GM18517 (cell line): Measurements from ENCODE around the gene CLEC14A.

ENCODE experiments used
- ATAC-seq: cut with Tn5 transposase; IDR thresholded peaks from one replicate; pipeline ENCODE4 v1.9.1; 2021; ENCODE audit warnings: mild to moderate bottlenecking, moderate library complexity; ENCODE audit not compliant: unreplicated experiment

CLEC14A gene, protein sequence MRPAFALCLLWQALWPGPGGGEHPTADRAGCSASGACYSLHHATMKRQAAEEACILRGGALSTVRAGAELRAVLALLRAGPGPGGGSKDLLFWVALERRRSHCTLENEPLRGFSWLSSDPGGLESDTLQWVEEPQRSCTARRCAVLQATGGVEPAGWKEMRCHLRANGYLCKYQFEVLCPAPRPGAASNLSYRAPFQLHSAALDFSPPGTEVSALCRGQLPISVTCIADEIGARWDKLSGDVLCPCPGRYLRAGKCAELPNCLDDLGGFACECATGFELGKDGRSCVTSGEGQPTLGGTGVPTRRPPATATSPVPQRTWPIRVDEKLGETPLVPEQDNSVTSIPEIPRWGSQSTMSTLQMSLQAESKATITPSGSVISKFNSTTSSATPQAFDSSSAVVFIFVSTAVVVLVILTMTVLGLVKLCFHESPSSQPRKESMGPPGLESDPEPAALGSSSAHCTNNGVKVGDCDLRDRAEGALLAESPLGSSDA

DNA sequence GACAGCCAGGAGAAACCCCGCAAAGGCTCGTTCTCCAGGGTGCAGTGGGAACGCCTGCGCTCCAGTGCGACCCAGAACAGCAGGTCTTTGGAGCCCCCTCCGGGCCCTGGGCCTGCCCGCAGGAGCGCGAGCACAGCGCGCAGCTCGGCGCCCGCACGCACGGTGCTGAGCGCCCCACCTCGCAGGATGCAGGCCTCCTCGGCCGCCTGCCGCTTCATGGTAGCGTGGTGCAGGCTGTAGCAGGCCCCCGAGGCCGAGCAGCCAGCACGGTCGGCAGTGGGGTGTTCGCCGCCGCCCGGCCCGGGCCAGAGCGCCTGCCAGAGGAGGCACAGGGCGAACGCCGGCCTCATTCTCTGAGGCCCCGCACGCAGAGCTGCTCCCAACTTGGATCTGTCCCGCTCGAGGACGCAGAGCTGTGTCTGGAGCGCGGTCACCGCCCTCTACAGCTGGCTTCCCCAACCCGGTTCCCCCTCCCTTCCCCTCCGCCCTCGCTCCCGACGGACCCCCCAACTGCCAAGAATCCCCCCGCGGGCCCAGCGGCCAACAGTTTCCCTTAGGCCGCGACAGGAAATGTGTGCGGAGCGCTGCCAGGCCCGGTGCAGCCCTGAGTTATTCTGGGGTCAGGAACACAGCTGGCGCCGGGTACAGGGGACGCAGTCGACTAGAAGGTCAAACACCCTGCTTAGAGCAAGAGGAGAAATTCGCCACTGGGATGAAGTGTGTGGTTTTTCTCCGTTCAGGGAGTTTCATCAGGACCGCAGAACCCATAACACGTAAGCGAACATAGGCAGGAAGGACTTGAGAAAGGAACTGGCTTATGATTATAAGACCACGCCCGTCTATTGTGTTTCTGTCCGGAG is at the start of gene CLEC14A:
Gene CLEC14A, minus strand, starts transcription at position 421 of the 860 bp plus-strand sequence. Its CDS starts 71 bp downstream, at position 350.
- ATAC-seq: no peak

DNA sequence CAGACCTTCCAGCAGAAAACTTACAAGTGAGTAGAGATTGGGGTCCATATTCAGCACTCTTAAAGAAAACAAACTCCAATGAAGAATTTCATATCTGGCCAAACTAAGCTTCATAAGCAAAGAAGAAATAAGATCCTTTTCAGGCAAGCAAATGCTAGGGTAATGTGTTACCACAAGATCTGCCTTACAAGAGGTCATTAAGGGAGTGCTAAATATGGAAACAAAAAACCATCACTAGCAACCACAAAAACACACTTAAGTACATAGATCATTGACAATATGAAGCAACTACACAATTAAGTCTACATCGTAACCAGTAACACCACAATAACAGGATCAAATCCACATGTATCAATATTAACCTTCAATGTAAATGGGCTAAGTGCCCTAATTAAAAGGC is 47.1 kb upstream of the CLEC14A start:
- ATAC-seq: no peak

DNA sequence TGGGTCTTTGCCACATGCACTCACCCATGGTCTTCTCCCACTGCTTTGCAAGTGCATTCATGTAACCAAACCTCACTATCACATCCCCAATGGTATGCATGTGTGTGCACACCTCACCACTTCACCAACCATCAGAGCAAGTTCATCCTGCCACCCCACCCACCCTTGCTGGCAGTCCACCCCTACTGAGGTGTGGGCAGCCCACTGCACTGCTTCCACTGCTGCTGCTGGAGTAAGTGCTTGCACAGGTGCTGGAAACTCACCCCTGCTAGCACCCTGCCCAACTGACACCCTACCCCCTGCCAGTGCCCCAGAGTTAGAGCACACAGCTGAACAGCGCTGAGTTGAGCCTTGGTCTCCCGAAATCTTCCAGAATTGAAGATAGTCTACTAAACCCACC is 46.1 kb upstream of the CLEC14A start:
- ATAC-seq: no peak

DNA sequence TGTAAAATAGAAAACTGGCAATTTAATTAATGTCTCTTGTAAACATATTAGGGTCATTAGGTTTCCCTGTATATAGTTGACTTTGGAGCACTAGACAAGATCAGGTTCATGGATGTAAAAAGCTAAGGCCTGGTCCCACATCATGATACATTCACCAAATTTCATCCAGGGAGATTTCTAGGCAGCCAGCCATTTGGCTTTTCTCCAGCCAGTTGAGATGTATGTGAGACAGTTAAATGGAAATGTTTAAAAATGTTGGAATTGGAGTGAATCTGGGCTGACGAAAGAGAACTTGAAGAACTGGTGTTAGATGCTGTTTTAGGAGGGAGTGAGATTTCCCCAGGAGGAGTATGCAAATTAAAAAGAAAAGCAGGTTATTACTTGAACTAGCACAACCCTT is 41.8 kb upstream of the CLEC14A start:
- no peak for ATAC-seq

DNA sequence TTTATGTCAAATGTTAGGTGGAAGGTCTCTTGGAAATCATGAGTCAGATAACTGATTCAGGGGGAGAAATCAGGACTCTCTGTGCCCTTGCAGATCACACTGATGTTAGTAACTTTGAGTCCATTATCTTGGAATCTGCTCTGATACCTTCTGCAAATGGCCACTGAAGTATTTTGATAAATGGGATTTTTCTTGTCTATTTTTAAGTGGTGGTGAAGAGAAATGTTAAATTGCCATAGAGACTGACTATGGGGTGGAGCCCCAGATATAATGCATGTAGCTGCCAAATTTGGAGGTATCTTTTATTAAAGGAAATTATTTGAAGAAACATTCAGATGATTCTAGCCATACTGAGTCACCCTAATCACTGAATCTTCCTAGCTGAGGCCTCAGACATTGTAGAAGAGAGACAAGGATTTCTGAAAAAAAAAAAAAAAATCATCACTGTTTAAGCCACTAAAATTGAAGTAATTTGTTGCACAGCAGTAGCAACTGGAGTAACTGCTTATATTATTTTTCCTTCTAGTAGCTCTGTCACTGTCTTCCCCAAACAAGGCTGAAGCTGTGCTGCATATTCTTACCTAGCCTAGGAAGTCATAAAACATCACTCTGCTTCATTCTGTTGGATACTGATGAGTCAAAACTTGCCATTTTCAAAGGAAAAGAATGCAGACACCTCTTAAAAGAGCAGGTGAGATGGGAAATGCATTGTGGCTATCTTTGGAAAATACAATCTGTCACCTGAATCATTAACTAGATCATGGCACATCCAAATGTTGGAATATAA is 36.0 kb upstream of the CLEC14A start:
- no peak for ATAC-seq

DNA sequence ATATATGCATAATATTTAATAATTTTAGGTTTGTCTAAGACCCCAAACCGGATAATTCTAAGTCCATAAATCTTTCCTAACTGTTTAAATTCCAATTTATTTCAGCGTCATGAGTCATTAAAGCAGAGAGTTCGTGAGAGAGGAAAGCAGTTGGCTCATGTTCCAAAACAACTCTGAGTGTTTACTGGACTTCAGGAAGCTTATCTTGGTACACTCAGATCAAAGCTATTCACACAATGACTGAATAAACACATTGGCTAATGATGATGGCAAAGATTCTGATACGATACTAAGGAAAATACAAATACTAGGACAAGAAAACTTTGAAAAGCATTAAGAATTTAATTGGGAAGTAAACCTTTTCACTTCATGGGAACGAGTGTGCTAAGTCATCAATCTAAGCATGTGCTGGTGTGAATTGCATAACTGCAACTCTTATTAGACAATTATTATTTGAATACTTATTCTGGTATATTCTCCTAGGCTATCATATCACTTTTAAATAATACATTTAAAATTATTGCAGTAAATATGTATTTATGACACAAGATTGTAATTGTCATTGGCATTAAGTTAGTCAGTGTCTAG is 34.8 kb upstream of the CLEC14A start:
- ATAC-seq: no peak

DNA sequence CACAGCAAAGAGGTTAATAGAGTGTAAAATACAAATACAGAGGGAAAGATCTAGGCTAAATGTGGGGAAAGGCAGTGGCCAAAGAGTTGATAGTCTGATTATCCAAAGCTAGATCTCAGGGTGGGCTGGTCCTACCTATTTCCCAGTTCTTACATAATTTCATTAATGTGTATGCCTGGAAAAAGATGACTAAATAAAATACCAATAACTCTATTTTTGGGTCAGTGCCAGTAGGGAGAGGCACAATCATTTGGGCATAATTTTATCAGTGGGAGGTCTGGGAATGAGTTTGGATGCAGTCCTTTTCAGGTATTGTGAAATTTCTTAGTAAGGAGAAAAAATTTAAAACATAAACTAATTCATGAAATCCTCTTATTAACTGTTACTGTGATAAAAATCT is 30.6 kb upstream of the CLEC14A start:
- ATAC-seq: no peak

DNA sequence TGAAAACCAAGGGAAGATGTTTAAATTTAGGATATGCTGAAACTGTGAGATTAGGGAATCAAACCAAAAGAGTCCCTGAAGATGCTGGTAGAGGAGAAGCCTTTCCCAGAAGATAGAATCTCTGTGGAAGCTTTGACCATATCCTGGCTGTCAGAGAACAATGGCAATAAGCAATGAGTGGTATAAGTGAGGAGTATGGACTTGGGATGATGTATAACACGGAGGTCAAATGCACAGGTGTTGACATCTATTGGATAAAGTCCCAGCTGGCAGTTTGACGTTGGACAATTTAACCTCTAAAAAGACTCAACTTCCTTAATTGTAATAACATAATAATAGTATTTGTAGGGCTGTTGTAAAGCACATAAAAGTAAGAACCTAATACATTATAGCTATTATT is 30.1 kb upstream of the CLEC14A start:
- ATAC-seq: no peak

DNA sequence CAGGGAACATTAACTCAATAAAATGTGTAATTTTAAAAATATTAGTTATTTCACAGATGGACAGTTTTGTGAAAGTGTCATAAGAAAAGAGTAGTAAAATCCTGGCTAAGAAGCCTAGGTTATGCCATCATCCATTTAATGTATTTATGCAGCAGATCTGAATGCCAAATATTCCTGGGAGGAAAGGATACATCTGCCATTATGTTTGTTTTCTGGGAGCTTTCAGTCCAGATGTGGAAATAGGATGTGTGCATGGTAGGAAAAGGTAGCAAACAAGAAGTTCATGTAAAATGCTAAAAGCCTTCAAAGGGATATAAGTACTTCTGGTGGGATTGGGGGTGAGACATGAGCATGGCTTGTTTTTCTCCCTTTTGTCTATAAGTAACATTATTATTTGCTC is 27.0 kb upstream of the CLEC14A start:
- no peak for ATAC-seq

DNA sequence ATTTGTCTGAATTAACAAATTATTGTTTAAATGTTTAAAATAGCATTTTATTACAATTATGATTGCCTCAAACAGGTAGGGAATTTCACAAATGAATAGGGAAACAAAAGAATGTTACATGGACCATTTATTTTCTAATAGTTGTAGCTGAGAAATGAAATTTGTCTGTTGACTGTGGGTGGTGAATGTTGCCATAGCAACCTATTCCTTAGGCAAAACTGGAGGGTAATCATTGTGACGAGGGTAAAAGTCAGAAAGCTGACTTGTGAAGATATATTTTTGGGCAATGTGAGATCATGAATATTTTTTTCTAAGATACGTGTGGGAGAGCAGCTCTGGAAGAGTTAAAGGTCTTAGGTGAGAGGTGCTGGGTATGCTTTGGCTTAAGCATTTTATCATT is 24.2 kb upstream of the CLEC14A start:
- no peak for ATAC-seq

DNA sequence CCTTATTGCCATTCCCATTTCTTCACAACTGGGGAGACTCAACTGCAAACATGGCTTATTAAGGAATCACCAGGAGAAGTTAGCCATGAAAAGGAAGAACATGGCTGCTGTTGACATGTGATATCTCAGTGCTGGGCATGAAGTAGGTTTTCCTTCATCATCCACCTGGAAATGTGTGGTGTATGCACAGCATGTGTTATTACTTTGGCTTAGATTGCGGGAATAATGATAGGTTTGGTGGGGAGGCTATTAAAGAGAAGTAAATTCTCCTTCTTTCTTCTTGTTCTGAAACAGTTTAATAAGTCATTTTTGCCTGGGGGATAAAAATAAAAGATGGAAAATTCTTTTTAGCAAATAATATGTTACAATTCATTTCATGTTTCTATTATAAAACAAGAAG is 23.7 kb upstream of the CLEC14A start:
- ATAC-seq: no peak

DNA sequence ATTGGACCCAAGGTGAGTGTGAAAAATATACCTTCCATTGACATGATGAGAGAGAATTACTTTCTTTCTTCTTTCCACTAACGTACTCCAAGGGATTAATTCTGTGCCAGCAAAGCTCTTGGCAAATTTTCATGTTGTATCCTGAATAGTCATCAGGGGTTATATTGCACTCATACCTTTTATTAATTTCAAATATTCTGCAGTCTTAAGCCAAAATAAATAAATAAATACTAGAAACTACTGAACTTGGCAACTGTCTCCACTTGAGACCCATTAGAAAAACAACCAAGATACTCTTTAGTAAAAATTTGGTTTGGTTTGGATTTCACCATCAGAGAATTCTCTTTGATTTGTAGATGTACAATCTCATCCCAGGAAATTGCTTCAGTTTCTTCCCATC is 22.1 kb upstream of the CLEC14A start:
- ATAC-seq: no peak

DNA sequence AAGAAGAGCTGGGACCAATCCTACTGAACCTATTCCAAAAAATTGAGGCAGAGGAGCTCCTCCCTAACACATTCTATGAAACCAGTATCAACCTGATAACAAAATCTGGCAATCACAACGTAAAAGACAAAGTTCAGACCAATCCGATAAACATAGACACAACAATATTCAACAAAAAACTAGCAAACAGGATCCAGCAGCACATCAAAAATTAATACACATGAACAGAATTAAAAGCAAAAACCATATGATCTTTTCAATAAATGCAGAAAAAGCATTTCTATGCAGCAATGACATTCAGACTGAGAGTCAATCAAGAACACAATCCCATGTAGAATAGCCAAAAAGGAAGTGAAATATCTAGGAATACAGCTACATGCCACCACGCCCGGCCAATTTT is 7.0 kb upstream of the CLEC14A start:
- ATAC-seq: no peak

DNA sequence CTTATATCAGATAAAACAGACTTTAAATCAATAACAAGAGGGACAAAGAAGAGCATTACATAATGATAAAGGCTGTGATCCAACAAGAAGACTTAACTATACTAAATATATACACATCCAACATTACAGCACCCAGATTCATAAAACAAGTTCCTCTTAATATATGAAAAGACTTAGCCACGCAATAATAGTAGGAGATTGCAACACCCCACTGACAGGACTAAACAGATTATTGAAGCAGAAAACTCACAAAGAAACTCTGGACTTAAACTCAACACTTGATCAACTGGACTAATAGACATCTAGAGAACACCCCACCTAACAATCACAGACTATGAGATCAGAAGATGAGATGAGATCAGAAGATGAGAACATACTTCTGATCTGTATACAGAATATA is 5.7 kb upstream of the CLEC14A start:
- no peak for ATAC-seq

DNA sequence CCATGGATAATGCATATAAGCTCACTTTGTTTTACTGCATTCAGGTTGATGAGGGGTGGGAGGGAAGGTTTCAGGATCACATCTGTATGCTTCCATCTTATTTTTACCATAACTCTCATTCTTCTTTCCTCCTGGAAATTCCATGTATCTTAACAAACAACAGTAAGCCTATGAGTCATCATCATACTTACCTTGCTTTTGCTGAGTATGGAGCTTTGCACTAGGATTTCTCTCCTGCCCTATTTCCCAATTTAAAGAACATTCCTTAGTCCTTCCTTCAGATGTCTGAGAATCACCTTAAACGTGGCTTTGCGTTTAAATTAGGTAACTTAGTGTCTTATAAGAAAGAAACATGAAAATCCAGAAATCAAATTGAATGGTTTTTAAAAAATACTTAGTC is 1.6 kb upstream of the CLEC14A start:
- no peak for ATAC-seq

DNA sequence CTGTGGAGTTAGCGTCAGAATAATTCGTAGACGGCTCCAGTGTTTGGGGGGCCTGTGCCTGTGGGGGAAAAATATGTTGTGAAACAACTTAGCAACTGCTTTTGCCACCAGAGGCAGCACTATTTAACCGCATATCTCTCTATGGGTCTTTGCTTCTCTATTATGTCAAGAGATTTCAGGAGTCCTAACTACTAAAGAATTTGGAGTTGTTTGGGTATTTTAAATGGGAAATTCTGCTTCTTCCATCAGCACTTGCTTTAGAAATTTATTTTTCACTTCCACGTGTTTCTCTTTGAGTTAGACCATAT is 594 bp upstream of the CLEC14A start:
- ATAC-seq: no peak

DNA sequence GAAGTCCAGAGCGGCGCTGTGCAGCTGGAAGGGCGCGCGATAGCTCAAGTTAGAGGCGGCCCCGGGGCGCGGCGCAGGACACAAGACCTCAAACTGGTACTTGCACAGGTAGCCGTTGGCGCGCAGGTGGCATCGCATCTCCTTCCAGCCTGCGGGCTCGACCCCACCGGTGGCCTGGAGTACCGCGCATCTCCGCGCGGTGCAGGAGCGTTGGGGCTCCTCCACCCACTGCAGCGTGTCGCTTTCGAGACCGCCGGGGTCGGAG is 553 bp downstream of the CLEC14A start:
- ATAC-seq: no peak

DNA sequence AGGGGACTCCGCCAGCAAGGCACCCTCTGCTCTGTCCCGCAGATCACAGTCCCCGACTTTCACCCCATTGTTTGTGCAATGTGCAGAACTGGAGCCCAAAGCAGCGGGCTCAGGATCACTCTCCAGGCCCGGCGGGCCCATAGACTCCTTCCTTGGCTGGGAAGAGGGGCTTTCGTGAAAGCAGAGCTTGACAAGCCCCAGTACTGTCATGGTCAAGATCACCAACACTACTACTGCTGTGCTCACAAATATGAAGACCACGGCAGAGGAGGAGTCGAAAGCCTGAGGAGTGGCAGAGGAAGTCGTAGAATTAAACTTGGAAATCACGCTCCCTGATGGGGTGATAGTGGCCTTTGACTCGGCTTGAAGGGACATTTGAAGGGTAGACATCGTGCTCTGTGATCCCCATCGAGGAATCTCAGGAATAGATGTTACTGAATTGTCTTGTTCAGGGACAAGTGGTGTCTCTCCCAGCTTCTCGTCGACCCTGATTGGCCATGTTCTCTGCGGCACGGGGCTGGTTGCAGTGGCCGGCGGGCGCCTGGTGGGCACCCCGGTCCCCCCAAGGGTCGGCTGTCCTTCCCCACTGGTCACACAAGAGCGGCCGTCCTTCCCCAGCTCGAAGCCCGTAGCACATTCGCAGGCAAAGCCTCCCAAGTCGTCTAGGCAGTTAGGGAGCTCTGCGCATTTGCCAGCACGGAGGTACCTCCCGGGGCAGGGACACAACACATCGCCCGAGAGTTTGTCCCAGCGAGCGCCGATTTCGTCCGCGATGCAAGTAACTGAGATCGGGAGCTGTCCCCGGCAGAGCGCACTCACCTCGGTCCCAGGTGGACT is 1.1 kb downstream of the CLEC14A start:
- no peak for ATAC-seq

DNA sequence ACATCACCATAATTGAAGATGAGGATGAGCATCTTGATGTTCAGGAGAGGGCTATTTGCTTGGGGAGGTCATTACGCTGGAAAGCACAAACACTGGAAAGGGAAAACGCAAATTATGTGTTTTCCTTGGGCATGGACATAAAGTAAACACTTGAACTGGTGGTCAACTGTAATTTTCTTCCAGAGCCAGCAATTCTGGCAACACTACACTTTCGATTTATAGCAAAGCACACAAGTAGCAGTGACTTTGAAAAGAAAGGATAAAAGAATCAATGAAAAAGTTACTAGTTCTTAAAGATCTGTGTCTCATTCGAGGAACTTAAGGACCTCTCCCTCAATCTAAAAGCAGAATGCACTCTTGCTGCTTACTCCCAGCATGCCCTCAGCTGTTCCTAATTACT is 2.2 kb downstream of the CLEC14A start:
- no peak for ATAC-seq

DNA sequence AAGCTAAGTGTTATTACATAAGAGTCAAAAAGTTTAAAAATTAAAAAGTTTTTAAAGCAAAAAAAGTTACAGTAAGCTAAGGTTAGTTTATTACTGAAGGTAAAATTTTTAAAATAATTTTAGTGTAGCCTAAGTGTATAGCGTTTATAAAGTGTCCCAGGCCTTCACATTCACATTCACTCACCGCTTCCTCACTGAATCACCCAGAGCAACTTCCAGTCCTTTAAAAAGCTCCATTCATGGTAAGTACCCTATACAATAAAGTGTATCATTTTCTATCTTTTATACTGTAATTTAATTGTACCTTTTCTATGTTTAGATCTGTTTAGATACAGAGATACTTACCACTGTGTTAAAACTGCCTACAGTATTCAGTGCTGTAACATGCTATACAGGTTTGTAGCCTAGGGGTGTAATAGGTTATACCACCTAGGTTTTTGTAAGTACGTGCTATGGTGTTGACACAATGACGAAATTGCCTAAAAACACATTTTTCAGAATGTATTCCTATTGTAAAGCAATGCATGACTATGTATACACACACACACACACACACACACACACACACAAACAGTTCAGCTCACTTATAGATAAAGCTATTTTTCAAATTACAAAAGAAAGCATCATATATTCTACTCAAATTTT is 3.7 kb downstream of the CLEC14A start:
- ATAC-seq: no peak
